Colonic mucosa (tissue), 4 donors: ENCODE measurements around the gene NLGN4Y. TPM values are rescaled to one million over a fixed set of nuclear protein-coding genes. Genes with fewer than 3 reads are reported as not detected.

Experiments
- DNase-seq: peaks from one replicate; pipeline ENCODE4 v3.0.0-alpha.2; 2020
- H3K27ac ChIP-seq: fragments of 200-600 bp; one replicate; pipeline ENCODE4 v1.8.0; 2021
- H3K27me3 ChIP-seq: fragments of 200-600 bp; one replicate; pipeline ENCODE4 v1.8.0; 2021
- H3K36me3 ChIP-seq: fragments of 200-600 bp; one replicate; pipeline ENCODE4 v1.8.0; 2021
- H3K4me1 ChIP-seq: fragments of 200-600 bp; one replicate; pipeline ENCODE4 v1.8.0; 2021; ENCODE audit warnings: mild to moderate bottlenecking
- H3K4me3 ChIP-seq: fragments of 200-600 bp; one replicate; pipeline ENCODE4 v1.8.0; 2021
- H3K9ac ChIP-seq, 2 donors: one replicate each; pipeline ENCODE4 v1.7.0; 2013; ENCODE audit warnings: control low read depth in 2 of 2, low read depth in 2 of 2, low read length in 2 of 2
- H3K9me3 ChIP-seq: fragments of 200-600 bp; one replicate; pipeline ENCODE4 v1.8.0; 2021
- intact Hi-C: fragments of 100-400 bp; cut with DNase I; formaldehyde crosslinking; loops from one replicate; pipeline ENCODE4 v1.14.1; 2022
- total RNA-seq, 2 donors: library from RNA; stranded (reverse); fragmentation: NEBNext Ultra II Directional in 1 of 2; extraction: Animal tissue kit (Norgen Biotek cat#: 25700) in 1 of 2; gene quantifications; one replicate each; pipeline ENCODE4 v1.2.1, GENCODE V29; 2021
- TF ChIP-seq, protein P1 (sequence below): fragments of 200-600 bp; IDR thresholded peaks from one replicate; pipeline ENCODE4 v1.8.0; 2022; ENCODE audit warnings: antibody characterized with exemption, mild to moderate bottlenecking
- donor health status: healthy.
- donor health status: DM: no; HTN: no; CAD: no.
- donor health status: DM: no; HTN: no; CAD: no.

The NLGN4Y gene
- total RNA-seq, 2 donors from 2014 or later = not detected

DNA sequence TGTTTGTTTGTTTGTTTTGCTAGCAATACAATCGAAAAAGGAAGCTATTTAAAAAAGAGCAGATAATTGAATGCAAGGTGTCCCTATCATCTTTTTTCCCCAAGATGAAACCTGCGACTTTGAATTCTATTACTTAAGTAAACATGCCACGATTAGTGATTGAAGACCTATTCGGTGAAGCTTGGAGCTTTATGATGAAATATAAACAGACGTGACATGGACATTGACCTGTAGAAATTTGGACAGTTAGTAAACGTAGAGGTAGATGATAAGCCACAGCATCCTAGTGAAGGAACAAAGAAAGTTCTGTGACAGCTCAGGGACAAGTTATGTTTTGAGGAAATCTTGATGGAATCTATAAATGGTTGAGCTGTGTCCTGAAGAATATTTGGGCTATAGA, 103.9 kb downstream of the NLGN4Y start:
- no peak overlapping the region for H3K27ac ChIP-seq
- H3K9ac ChIP-seq = no peak overlapping the region
- intact Hi-C loops = no loop called here
- H3K9me3 ChIP-seq = no peaks in the 10 kb centered on the region
- no peaks in the 10 kb centered on the region for H3K4me1 ChIP-seq
- no peak overlapping the region for H3K4me3 ChIP-seq
- no peaks in the 10 kb centered on the region for H3K27me3 ChIP-seq
- H3K36me3 ChIP-seq = no peaks in the 10 kb centered on the region
- TF ChIP-seq, protein P1, sequence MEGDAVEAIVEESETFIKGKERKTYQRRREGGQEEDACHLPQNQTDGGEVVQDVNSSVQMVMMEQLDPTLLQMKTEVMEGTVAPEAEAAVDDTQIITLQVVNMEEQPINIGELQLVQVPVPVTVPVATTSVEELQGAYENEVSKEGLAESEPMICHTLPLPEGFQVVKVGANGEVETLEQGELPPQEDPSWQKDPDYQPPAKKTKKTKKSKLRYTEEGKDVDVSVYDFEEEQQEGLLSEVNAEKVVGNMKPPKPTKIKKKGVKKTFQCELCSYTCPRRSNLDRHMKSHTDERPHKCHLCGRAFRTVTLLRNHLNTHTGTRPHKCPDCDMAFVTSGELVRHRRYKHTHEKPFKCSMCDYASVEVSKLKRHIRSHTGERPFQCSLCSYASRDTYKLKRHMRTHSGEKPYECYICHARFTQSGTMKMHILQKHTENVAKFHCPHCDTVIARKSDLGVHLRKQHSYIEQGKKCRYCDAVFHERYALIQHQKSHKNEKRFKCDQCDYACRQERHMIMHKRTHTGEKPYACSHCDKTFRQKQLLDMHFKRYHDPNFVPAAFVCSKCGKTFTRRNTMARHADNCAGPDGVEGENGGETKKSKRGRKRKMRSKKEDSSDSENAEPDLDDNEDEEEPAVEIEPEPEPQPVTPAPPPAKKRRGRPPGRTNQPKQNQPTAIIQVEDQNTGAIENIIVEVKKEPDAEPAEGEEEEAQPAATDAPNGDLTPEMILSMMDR = no peak
- no peak for DNase-seq

- Histone ChIP-seq H3K27ac (no peak overlapping the region), H3K27me3 (no peaks in the 10 kb centered on the region), H3K4me3 (no peak overlapping the region), H3K9me3 (no peaks in the 10 kb centered on the region), H3K4me1 (no peaks in the 10 kb centered on the region), H3K9ac (no peak overlapping the region), H3K36me3 (no peaks in the 10 kb centered on the region)
- TF ChIP-seq, protein P1 = no peak
- DNase-seq = no peak
- intact Hi-C loops = no loop called here
Observed at GRCh38 chrY:14631676-14632075, 107.3 kb downstream of the NLGN4Y start.

DNA sequence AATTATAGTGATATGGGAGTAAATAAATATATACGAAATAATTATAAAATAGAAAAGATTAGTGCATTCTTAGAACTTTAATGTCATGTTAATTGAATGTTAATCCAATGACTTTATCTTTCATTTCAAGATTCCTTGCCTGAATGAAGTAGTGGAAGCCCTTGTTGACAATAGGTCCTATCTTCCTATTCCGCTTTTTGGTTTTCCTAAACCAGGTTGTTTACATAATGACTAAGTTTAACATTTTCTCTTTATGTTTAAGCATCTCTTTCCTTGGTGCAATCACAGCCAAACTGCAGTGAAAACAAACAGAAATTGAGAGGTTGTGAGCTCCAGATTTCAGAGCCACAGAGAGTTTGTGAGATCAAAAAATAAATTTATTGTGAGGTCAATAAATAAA, 109.4 kb downstream of the NLGN4Y start:
- H3K27me3 ChIP-seq = no peaks in the 10 kb centered on the region
- H3K9me3 ChIP-seq = no peaks in the 10 kb centered on the region
- no peaks in the 10 kb centered on the region for H3K4me1 ChIP-seq
- no peak for DNase-seq
- no peak overlapping the region for H3K27ac ChIP-seq
- no peak overlapping the region for H3K9ac ChIP-seq
- TF ChIP-seq, protein P1 = no peak
- no peaks in the 10 kb centered on the region for H3K36me3 ChIP-seq
- no peak overlapping the region for H3K4me3 ChIP-seq
- intact Hi-C loops = no loop called here

- intact Hi-C loops = no loop called here
Observed at GRCh38 chrY:14634954-14635353, 110.6 kb downstream of the NLGN4Y start.

GRCh38 chrY:14637551-14637950, 113.2 kb downstream of the NLGN4Y start:
- no peak for DNase-seq
- Histone ChIP-seq H3K9me3 (no peaks in the 10 kb centered on the region), H3K9ac (no peak overlapping the region), H3K27me3 (no peaks in the 10 kb centered on the region), H3K4me3 (no peak overlapping the region), H3K4me1 (no peaks in the 10 kb centered on the region), H3K27ac (no peak overlapping the region), H3K36me3 (no peaks in the 10 kb centered on the region)
- intact Hi-C loops = no loop called here
- TF ChIP-seq, protein P1 = no peak

More at GRCh38 chrY:14634954-14635353, 110.6 kb downstream of the NLGN4Y start:
- Histone ChIP-seq H3K4me1 (no peaks in the 10 kb centered on the region), H3K9ac (no peak overlapping the region), H3K27me3 (no peaks in the 10 kb centered on the region), H3K9me3 (no peaks in the 10 kb centered on the region), H3K27ac (no peak overlapping the region), H3K36me3 (no peaks in the 10 kb centered on the region), H3K4me3 (no peak overlapping the region)
- DNase-seq = no peak
- TF ChIP-seq, protein P1 = no peak

DNA sequence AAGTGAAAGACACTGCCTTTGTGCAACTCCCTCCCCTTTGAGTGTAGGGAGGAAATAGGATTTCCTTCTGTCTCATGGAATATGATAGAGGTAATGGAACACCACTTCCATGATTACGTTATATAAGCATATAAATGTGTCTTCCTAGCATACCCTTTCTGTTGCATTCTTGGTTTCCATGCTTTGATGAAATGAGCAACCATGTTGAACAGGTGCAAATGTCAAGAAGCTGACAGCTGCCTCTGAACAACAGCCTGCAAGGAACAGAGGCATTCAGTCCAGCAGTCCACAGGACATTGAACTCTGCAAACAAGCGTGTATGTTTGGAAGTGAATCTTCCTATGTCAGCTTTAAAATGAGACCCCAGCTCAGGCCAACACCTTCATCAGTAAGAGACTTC, 117.5 kb downstream of the NLGN4Y start:
- Histone ChIP-seq H3K4me3 (no peak overlapping the region), H3K36me3 (no peaks in the 10 kb centered on the region), H3K9me3 (no peaks in the 10 kb centered on the region), H3K27me3 (no peaks in the 10 kb centered on the region), H3K27ac (no peak overlapping the region), H3K4me1 (no peaks in the 10 kb centered on the region), H3K9ac (no peak overlapping the region)
- no peak for DNase-seq
- intact Hi-C loops = no loop called here
- TF ChIP-seq, protein P1 = no peak
